Activated CD4-positive, CD25-positive, alpha-beta regulatory T cell treated with anti-CD3 and anti-CD28 coated beads, Interleukin-2, amount 50 U/mL, for 16 hours (primary cell): Measurements from ENCODE around the gene PLPP7.
"Not testable (repeated sequence)": the region's sequence is repeated elsewhere in the genome, so short reads cannot be mapped to it uniquely, and the experiment has no call there.

ENCODE experiments used
- DNase-seq: peaks from one replicate; pipeline ENCODE4 v3.0.0-alpha.2; 2020; ENCODE audit warnings: low read depth, low spot score

The PLPP7 gene

DNA sequence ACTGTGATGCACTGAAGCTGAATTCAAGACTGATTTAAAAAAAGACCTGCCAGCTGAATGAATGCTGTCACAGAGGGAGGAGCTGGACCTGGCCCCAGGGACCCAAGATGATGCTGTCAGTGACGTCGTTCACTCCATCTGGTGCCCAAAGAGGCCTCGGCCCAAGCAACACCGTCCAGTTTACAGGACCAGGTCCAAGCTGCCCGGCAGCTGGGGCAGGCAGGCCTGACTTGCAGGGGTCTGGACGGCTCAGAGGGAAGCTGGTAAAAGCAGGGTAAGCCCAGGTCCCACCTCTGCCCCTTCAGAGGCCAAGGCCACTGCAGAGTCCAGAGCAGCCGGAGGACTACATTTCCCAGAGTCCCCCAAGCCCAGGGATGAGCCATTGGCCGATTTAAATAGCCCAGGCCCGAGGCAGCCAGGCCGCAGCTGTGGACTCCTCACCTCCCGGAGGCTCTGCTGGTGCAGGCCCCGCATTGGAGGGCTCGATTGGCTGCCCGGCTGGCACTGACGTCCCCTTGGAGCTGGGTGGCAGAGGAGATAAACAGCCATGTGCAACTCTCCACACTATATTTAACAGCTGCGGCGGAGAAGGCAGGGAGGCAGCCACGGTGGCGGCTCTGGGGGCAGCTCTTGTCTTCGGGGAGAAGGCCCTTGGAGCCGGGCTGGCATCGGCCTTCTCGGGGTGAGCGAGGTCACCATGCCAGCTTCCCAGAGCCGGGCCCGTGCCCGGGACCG, at the start of gene PLPP7:
TSS of gene PLPP7 (plus strand) at position 423 of the 735 bp plus-strand sequence. CDS start at position 698, 275 bp downstream.
- DNase-seq = no peak

DNA sequence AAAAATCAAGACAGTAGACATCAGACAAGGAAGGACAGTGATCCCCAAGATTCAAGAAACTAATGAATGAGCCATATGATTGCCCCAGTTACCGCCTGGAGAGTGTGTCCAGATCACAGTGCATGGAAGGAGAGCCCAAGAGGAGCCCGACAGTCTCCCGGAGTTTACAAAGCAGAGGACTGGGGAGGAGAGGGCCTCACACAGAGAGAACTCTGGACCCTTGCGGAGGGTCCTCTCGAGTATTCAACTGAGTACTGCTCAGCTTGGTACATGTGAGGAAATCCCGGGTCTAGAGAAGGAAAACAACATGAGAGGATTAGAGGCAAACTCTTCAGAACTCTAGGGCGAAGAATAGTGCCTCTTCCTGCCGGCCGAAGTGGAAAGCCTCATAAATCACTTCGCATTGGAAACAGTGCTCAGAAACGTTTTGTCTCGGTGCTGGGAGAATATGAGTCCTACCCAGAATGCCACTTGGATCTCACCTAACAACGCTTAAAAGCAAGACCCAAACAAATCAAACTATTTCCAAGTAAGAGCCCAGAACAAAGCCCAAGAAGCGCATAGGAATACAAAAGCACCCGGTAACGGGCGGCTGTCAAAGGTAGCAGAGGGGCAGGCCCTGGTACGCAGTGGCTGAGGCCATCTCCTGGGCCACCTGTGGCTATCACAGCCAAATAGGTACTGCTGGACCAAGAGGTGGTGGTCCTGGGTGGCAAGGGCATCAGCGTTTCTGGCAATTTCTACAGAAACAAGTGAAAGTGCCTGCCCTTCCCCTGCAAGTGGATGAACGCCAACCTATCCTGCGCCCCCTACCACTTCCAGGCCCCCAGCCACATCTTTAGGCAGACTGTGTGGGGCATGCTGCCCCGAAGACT, 49.2 kb upstream of the PLPP7 start:
- DNase-seq = no peak

DNA sequence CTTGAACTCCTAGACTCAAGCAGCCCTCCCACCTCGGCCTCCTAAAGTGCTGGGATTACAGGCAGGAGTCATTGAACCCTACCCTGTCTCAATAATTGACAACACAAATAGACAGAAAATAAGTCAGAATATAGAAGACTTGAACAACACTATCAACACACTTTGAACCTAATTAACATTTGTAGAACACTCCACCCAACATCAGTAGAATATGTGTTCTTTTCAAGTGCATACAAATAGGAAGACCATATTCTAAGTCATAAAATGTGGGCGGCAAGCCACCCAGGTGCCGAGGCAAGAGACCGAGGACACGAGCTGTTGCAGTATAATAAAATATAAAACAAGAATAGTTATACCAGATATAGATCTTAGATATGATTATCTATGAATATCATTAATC, 45.2 kb upstream of the PLPP7 start:
- DNase-seq = not testable (repeated sequence)

DNA sequence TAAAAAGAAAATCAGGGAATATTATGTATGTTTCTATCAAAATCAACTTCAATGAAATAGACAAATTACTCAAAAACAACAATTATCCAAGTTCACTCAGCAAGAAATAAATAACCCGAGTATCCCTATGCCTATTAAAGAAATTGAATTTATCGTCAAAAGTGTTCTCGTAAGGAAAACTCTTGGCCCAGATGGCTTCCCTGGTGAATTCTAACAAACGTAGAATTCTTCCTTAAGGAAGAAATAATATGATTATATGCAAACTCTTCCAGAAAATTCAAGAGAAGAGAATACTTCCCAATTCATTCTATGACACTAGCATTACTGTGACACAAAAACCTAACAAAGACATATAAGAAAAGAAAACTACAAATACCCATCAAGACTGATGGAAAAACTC, 42.9 kb upstream of the PLPP7 start:
- no peak for DNase-seq

DNA sequence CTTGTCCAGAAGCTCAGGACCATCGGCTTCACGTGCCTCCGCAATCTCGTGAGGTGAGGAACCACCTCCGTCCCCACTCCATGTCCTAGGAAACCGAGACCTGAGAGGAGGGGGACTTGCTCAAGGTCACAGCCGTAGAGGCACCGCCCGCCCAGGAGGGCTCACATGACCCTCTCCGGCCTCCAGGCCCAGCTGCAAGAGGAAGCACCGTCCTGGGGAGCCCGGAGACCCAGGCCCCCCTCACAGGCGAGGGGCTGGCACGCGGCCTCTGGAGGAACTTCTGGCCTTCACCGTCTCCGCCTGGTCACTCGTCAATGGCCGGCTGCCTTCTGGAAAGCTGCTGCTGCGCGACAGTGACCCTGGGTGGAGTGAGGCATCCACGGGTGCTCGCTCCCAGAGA, 37.4 kb upstream of the PLPP7 start:
- no peak for DNase-seq

DNA sequence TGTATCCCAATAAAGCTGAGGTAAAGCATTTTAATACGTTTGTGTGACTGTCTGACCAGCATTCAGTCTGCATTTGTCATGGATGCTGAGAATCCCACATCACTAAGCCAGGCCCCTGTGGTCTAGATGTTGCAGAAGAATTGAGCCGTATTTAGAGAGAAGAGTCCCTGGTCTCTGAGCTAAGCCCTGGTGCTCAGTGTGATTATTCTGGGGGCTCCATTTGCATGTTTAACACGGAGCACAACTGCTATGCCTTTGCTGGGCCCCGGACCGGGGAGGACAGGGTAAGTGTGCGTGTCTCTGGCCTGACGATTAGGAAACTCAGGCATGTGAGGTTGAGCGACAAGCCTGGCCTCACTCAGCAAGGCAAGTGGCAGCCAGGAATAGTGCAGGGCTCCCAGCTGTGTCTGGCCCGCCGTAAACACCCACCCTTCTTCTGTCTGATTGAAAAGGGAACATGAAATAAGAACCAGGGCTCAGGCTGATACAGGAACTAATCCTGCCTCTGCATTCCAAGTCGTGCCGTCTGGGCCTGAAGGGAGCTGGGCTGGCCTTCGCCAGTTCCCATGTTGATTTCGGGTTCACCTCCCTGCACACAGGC, 35.5 kb upstream of the PLPP7 start:
- no peak for DNase-seq

DNA sequence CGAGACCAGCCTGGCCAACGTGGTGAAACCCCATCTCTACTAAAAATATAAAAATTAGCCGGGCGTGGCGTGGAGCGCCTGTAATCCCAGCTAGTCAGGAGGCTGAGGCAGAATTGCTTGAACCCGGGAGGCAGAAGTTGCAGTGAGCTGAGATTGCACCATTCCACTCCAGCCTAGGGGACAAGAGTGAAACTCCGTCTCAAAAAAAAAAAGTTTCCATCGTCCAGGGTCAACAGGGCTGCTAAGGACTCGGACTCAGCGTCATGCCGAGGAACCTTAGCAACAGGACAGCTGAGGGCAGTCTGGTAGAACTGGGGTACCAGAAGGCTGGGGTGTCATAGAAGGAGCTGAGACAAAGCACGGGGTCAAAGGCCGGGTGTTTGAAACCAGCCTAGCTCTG, 34.9 kb upstream of the PLPP7 start:
- no peak for DNase-seq

DNA sequence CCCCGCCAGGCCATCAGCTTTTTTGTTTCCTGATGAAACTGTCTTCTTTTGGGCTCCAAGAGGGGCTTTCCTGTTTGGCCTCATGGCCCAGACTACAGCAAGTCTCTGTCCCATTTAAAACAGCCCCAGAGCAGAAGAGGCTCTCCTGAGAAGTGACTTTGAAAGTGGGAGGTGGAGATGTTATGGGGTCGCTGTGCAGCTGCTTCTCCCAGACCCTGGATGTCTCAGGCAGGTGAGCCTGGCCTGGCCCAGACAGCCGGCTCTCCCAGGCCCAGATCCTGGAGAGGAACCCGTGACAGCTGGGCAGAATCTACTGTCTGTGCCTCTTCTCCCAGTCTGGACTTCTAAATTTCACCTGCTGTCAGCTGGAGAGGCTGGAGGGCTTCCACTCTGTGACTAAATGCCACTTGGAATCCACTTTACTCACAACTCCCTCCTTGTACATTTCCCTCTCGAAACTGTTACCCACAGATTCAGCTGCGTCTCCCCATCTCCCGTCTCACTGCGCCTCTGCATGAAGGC, 33.8 kb upstream of the PLPP7 start:
- DNase-seq = no peak

DNA sequence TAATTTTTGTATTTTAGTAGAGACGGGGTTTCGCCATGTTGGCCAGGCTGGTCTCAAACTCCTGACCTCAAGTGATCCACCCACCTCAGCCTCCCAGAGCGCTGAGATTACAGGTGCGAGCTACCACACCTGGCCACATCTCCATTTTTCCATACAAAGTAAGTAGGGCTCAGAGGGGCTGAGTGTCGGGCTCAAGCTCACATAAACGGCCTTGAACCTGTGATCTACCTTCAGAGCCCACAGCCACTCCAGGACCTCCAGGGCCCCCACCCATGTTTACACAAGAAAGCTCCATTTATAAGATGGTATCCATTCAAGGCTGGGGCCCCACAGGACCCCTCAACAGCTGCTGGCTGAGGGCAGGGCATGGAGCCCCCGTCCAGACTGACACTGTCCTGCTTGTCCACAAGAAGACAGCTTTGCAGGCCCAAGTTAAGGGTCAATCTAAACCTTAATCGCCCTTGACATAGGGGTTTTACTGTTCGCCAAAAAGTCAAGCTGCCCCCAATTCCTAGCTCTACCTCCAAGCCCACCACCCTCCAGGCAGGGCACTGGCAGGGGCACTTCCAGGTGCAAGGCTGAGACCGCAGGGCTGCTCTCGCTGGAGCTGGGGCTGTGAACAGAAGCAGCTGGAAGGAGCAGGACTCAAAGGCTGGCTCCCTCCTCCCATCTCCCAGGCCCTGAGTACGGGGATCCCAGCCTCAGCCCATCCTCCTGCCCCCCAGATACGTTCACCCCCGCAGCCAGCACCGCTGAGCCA, 32.1 kb upstream of the PLPP7 start:
- DNase-seq = no peak

DNA sequence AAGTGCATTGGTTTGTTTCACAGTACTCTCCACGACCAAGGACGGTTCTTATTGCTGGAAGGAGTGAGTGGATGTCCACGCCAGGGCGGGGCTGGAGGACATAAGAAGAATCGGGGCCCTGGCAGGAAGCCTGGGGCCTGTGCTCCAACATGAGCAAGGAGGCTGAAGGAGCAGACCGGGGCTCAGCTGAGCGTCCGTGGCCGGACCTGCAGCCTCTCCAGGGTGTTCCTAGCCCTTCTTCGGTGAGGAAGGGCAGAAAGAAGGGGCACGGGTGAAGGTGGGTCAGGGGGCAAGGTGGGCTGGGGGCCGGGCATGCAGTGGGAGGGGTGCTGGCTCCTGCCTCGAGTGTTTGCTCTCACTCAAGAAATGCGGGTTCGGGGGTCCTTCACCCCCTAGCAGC, 31.3 kb upstream of the PLPP7 start:
- no peak for DNase-seq

DNA sequence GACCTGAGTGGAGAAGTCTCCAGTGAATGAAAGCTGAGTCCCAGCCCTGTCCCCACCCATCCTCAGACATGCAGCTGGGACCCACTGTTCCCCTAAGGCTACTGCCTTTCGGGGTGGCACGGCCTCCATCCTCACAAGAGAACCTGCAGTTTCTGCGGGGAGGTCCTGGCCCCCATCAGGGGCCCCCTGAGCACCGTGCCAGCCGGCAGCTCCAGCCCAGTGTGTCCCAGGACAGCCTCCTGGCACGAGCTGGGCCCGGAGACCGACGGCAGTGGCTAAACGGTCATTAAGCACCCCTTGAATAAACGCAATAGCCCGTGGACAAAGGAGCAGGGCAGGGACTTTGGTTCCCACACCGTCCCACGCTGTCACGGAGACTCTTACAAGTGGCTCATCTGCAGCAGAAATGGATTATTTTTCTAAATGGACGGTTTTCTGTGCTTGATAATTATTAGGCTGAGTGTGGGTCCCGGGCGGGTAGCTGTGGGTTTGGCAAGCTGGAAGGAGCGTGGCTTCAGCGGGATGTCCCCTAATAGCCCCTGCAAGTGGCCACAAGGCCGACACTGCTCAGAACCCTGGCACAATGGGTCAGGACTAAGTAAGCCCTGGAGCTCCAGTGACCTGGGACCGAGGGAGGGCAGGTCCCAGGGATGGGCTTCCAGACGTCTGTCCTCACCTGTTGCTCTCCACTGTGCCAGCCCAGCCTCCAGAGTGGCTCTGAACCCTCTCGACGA, 30.7 kb upstream of the PLPP7 start:
- DNase-seq = no peak

DNA sequence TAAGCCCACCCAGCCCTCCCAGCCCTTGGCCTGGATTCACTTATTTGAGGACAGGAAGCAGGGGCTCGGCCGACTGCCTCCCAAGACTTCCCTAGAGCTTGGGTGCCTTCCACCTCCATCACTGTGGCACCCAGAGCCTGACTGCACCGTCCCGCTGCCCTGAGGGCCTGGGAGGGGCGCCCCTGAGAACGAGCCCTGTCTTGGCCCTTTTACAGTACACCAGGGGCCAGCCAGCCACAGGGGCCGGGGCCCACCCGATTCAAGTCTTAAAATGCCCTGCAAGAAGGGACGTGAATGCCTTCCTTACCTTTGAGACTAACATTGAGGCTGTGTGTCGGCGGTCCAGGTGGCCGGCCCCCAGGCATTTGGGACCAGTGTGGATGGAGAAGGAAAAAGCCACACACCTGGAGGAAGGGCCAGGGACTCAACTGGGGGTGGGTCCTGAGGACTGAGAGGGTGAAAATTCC, 30.1 kb upstream of the PLPP7 start:
- DNase-seq = no peak

DNA sequence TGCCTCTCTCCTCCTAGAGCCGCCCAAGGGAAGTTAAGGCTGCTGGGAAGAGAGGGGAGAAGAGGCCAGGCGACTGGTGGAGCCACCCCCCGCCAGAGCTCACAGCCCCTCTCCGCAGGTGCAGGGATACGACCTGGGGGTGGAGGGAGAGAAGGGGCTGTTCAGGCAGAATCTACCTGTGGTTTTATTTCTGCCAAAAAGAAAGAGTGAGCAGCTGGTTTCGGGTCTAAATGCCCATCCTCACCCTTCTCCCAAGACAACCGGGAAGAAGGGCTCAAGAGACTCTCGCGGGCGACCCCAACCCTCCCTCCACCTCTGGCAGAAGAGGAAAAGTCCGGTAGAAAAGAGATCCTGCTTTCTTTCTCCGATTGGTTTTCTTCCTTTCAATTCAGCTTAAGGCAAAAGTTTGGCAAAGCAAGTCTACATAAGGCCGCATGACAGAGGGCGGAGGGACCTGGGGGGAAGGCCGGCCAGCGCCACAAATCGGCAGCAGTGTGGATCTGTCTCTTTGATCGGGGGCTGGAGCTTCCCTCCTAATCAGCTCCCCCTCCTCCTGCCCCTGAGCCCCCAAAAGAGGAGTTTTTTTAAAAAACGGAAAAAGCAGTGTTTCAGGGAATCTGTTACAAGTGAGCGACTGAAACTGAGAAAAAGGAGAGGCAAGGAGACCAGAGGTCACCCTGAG, 29.5 kb upstream of the PLPP7 start:
- no peak for DNase-seq

DNA sequence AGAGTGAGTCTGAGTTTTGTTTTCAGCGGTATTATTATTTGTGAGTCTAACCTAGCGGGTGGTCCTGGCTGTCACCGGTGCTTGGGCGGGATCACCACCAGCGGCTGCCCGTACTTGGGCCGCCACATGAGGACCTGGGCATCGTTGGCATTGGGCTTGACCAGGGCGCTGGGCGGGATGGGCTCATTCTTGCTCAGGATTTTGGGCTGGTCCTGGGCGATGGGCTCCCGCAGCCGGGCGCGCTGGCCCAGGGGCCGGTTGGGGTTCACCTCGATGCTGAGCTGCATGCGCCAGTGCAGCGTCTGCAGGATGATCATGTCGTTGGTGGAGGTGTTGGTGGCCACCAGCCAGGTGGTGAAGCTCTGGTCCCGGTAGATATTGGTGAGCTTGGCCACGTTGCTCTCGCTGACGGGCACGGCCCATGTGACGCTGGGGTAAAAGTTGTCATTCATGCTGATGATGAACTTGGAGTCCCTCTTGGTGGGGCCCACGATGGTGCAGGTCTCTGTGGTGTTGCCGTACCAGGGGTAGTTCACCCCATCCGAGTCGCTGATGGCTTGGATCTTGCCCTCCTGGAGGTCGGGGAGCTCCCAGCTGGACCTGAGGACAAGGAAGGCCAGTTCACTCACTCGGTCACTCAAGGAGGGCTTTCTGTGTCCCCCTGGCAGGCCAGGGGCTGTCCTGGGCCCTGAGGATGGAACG, 28.6 kb upstream of the PLPP7 start:
- DNase-seq = no peak

DNA sequence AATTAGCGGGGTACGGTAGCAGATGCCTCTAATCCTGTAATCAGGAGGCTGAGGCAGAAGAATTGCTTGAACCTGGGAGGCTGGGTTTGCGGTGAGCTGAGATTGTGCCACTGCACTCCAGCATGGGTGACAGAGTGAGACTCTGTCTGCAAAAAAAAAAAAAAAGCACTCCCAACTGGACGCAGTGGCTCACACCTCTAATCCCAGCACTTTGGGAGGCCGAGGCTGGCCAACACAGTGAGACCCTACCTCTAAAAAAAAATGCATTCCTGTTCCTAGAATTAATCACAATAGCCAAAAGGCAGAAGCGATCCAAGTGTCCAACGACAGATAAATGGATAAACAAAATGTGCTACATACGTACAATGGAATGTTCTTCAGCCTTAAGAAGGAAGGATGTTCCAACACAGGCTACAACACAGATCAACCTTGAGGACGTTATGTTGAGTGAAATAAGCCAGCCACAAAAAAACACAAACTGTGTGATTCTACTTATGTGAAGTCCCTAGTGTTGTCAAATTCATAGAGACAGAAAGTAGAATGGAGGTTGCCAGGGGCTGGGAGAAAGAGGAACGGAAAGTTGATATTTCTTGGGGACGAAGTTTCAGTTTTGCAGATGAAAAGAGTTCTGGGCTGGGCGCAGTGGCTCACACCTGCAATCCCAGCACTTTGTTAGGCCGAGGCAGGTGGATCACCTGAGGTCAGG, 27.0 kb upstream of the PLPP7 start:
- no peak for DNase-seq

DNA sequence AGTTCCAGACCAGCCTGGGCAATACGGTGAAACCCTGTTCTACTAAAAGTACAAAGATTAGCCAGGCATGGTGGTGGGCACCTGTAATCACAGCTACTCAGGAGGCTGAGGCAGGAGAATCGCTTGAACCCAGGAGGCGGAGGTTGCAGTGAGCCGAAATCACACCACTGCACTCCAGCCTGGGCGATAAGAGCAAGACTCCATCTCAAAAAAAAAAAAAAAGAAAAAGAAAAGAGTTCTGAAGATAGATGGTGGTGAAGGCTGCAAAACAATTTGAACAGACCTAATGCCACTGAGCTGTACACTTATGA, 26.5 kb upstream of the PLPP7 start:
- DNase-seq = not testable (repeated sequence)

DNA sequence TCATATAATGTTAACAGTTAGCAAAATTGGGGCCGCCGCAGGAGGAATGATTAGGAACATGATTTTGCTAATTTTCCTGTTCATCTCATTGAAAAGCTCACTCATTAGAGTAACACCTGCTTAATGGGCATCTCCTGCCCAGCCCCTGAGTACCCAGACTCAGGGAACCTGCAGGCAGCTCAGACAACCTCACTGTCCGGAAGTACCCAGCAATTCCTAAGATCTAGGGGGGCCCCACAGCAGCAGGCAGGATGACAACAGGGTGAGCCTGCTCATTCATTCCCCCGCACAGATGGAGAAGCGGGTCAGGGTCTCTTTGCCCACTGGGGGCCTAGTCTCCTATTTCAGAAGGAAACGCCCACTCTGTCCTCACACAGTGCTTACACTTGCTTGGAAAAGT, 25.8 kb upstream of the PLPP7 start:
- no peak for DNase-seq

DNA sequence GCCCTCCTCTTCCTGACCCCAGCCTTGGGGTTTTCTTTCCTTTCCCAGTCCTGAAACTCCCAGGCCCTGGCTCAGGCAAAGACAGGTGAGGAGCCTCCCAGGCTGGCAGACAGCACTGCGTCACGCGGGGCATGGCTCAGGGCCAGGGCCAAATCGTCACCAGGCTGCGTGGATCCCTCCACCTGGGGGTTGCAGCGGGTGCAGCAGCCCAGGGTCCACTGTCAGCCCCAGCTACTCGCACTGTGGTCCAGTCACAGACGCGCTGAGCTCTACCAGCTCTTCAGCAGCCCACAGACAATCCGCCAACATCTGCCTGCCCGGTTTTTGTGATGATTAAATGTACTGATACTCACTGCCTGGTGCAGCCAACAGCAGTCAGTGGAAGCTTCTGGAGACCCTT, 25.3 kb upstream of the PLPP7 start:
- no peak for DNase-seq
